Activated naive CD4-positive, alpha-beta T cell treated with anti-CD3 and anti-CD28 coated beads for 36 hours (primary cell): ENCODE measurements around the gene CDKN3. TPM values are rescaled to one million over a fixed set of nuclear protein-coding genes. Genes with fewer than 3 reads are reported as not detected.
A peak's percentile ranks its signal among the peaks of the same experiment; 100 is the strongest.
"Not testable (repeated sequence)": the region's sequence is repeated elsewhere in the genome, so short reads cannot be mapped to it uniquely, and the experiment has no call there.

Experiments
- CTCF ChIA-PET: fragments of 350-600 bp; sonication (Branson Sonifier 250); formaldehyde crosslinking; loops from one replicate; lab custom pipeline; 2021; ENCODE audit warnings: antibody characterized with exemption; lab: Charles Lee
- DNase-seq: peaks from one replicate; pipeline ENCODE4 v3.0.0-alpha.2; 2020
- H3K27ac Mint-ChIP-seq: one replicate; pipeline ENCODE4 v1.8.0; 2021; ENCODE audit warnings: mild to moderate bottlenecking, mixed read lengths
- H3K27me3 Mint-ChIP-seq: one replicate; pipeline ENCODE4 v1.8.0; 2021; ENCODE audit warnings: low read depth, mixed read lengths
- H3K36me3 Mint-ChIP-seq: one replicate; pipeline ENCODE4 v1.8.0; 2021; ENCODE audit warnings: low read depth, mixed read lengths
- H3K4me1 Mint-ChIP-seq: one replicate; pipeline ENCODE4 v1.8.0; 2021; ENCODE audit warnings: low read depth, mixed read lengths
- H3K4me3 Mint-ChIP-seq: one replicate; pipeline ENCODE4 v1.8.0; 2021; ENCODE audit warnings: mild to moderate bottlenecking, moderate library complexity, mixed read lengths
- H3K9me3 Mint-ChIP-seq: one replicate; pipeline ENCODE4 v1.8.0; 2021; ENCODE audit warnings: mixed read lengths
- intact Hi-C: fragments of 100-400 bp; cut with micrococcal nuclease; formaldehyde crosslinking; loops from one replicate; pipeline ENCODE4 v1.15.1; 2023
- total RNA-seq, 2 experiments: library from RNA; stranded (reverse); gene quantifications; one replicate each; pipeline ENCODE4 v1.2.3, GENCODE V29; 2021

CDKN3 gene
- total RNA-seq, 2 experiments from 2014 or later, result 96.5 to 101 TPM

DNA sequence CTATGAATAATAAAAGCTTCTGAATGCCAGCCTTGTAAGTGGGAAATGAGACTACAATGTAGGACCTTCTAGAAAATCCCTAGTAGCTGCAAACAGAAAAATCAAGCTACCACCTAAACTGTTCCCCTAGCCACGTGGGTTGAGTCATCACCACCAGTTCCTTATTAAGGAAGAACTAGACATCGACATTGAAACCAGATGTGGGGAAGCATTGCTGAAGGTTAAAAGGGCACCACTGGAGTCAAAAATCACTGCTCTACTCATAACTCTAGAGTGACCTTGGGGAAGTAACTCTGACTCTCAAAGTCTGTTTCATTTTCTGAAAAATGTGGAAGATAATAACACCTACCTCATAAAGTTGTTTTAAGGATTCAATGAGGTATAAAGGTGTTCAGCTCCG lies 53.7 kb downstream of the CDKN3 start:
- peak; percentile 19 for DNase-seq
- peaks cover 4% of the 10 kb centered on the region for H3K4me1 Mint-ChIP-seq
- CTCF ChIA-PET, result interaction anchor here (1.2 to 1.3 kb wide), 2 partner anchors 22 to 57 kb away, joined by 3 read pairs; no protein-coding TSS in a partner anchor
- no peak overlapping the region for H3K27ac Mint-ChIP-seq
- H3K36me3 Mint-ChIP-seq, result no peaks in the 10 kb centered on the region
- H3K9me3 Mint-ChIP-seq, result no peaks in the 10 kb centered on the region
- intact Hi-C loops, result no loop called here
- H3K27me3 Mint-ChIP-seq, result no peaks in the 10 kb centered on the region
- no peak overlapping the region for H3K4me3 Mint-ChIP-seq

DNA sequence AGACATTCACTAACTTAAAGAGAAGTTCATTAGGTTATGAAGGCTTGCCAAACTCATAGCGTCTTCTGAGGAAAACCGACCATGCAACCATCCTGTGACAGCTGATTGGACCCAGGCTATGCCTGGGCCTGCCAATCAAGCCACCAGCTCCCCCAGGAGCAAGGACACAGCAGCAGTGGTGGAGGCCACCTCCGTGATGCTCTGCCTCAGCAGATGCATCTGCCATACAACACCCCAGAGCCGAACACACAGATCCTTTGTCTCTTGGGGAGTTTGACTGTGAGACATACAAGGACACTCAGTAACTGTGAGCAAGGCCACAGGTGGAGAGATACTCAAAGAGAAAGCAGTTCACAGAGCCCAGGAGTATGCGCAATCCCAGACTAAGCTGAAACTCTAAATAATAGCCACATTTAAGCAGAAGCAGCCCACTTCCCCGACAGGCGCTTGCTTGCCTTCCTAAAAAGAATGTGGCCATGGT lies 54.4 kb downstream of the CDKN3 start:
- Mint-ChIP-seq H3K36me3 (no peaks in the 10 kb centered on the region), H3K27ac (no peak overlapping the region), H3K4me1 (peaks cover 4% of the 10 kb centered on the region), H3K9me3 (no peaks in the 10 kb centered on the region), H3K4me3 (no peak overlapping the region), H3K27me3 (no peaks in the 10 kb centered on the region)
- CTCF ChIA-PET, result interaction anchor here (1.3 kb wide), 1 partner anchor 22 kb away, joined by 3 read pairs; no protein-coding TSS in a partner anchor
- intact Hi-C loops, result no loop called here
- no peak for DNase-seq

DNA sequence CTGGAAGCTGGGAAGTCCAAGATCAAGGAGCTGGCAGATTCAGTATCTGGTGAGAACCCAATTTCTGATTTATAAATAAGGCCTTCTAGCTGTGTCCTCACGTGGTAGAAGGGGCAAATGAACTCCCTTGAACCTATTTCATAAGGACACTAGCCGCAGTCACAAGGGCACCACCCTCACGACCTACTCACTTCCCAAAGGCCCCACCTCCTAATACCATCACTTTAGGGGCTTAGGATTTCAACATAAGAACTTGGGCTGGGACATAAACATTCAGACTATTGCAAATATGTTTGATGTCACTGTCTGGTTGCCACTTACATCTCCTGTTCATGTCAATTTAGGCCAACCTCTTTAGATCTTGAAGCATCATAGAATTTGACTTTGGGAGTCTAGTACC lies 55.2 kb downstream of the CDKN3 start:
- Mint-ChIP-seq H3K36me3 (no peaks in the 10 kb centered on the region), H3K27me3 (no peaks in the 10 kb centered on the region), H3K4me1 (peaks cover 4% of the 10 kb centered on the region), H3K9me3 (no peaks in the 10 kb centered on the region), H3K4me3 (no peak overlapping the region), H3K27ac (no peak overlapping the region)
- CTCF ChIA-PET, result interaction anchor here (0.7 kb wide), 1 partner anchor 82 kb away, joined by 5 read pairs; no protein-coding TSS in a partner anchor
- intact Hi-C loops, result no loop called here
- no peak for DNase-seq

DNA sequence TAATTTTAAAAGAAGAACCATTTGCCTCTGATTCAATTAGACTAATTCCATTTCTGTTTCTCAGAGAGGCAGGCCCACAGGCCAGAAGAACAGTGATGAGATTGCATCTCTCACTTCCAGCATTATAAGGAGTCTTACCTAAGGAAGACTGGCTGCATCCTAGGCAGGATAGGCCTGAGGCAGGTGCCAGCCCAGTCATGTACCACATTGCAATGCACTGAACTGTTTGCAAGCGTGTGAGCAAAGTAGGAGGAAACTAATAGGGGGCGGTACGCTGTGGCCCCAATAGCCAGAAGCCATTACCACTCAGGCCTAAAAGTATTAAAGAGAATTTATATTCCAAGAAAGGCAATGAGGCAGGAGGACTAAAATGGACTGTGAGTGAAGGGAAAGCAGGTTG lies 56.4 kb downstream of the CDKN3 start:
- no peaks in the 10 kb centered on the region for H3K36me3 Mint-ChIP-seq
- no peak overlapping the region for H3K27ac Mint-ChIP-seq
- CTCF ChIA-PET, result no interaction called here
- no peak overlapping the region for H3K4me3 Mint-ChIP-seq
- DNase-seq, result no peak
- H3K27me3 Mint-ChIP-seq, result no peaks in the 10 kb centered on the region
- H3K9me3 Mint-ChIP-seq, result no peaks in the 10 kb centered on the region
- intact Hi-C loops, result no loop called here
- H3K4me1 Mint-ChIP-seq, result peaks cover 4% of the 10 kb centered on the region

DNA sequence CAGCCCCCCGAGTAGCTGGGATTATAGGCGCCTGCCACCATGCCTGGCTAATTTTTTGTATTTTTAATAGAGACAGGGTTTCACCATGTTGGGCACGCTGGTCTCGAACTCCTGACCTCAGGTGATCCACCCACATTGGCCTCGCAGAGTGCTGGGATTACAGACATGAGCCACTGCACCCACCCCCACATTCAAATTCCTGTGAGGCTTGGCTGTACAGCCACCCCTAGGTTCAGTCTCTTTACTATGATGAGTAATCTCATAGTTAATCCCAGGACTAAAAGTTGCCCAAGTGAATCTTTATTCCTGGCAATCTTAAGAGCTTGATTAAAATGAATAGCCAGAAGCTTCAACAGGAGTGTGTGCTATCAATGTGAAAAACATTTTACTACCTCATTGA lies 57.2 kb downstream of the CDKN3 start:
- H3K27ac Mint-ChIP-seq, DNase-seq, H3K36me3 Mint-ChIP-seq, intact Hi-C loops, H3K9me3 Mint-ChIP-seq, H3K4me1 Mint-ChIP-seq, H3K4me3 Mint-ChIP-seq, H3K27me3 Mint-ChIP-seq: not testable (repeated sequence)
- CTCF ChIA-PET, result interaction anchor here (1.1 kb wide), 2 partner anchors 12 kb away, joined by 3 to 5 read pairs; no protein-coding TSS in a partner anchor

DNA sequence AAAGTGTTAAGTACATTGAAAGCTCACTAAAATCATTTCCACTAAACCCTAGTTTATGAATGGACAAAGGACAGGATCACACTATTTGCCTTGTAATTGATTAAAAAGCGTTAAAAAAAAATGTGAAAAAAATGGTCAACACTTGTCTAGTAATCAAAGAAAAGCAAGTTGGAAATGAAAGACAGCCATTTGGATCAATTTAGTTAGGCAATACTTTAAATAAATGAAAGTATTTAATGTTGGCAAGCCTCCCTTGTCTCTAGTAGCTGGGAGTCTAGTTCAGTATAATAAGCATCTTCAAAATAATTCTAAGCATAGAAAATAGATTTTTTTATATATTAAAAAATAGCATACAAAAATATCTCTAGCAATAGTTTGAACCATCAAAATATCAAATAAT lies 58.6 kb downstream of the CDKN3 start:
- H3K9me3 Mint-ChIP-seq, result peaks cover 4% of the 10 kb centered on the region
- H3K4me3 Mint-ChIP-seq, result no peak overlapping the region
- H3K27ac Mint-ChIP-seq, result no peak overlapping the region
- H3K27me3 Mint-ChIP-seq, result no peaks in the 10 kb centered on the region
- DNase-seq, result no peak
- CTCF ChIA-PET, result interaction anchor here (1.1 kb wide), 1 partner anchor 11 kb away, joined by 5 read pairs; no protein-coding TSS in a partner anchor
- peaks cover 4% of the 10 kb centered on the region for H3K4me1 Mint-ChIP-seq
- no peaks in the 10 kb centered on the region for H3K36me3 Mint-ChIP-seq
- intact Hi-C loops, result no loop called here

DNA sequence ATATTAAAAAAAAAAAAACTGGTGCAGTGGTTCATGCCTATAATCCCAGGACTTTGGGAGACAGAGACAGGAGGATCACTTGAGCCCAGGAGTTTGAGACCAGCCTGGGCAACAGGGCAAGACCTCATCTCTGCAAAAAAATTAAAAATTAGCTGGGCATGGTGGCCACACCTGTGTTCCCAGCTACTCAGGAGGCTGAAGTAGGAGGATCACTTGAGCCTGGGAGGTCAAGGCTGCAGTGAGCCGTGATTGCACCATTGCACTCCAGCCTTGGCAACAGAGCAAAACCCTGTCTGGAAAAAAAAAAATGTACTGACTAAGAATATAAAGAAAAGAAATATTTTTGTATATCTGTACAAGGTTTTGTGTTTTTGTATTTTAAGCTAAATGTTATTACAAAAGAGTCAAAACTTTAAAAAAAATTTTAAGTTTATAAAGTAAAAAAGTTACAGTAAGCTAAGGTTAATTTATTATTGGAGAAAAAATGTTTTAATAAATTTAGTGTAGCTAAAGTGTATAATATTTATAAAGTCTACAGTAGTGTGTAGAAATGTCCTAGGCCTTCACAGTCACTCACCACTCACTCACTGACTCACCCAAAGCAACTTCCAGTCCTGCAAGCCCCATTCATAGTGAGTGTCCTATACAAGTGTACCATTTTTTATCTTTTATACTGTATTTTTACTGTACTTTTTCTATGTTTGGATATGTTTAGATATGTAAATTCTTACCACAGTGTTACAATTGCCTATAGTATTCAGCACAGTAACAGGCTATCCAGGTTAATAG lies 60.2 kb downstream of the CDKN3 start:
- H3K4me3 Mint-ChIP-seq, H3K27ac Mint-ChIP-seq, intact Hi-C loops, H3K9me3 Mint-ChIP-seq, H3K4me1 Mint-ChIP-seq, DNase-seq, H3K36me3 Mint-ChIP-seq, H3K27me3 Mint-ChIP-seq: not testable (repeated sequence)
- CTCF ChIA-PET, result interaction anchor here (0.7 kb wide), 2 partner anchors 14 to 27 kb away, joined by 3 read pairs; no protein-coding TSS in a partner anchor

DNA sequence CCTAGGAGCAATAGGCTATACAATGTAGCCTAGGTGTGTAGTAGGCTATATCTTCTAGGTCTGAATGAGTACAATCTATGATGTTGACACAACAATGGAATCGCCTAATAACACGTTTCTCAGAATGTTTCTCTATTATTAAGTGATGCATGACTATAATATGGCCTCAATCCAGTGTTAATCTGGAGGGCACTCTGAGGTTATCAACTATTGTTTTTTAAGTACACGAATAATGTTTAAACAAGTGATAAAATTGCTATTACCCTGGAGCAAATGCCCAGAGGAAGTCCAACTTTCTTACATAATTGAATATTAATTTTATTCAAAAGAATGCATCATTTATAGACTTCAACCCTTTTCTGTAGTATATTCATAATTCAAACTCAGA lies 60.8 kb downstream of the CDKN3 start:
- no peak for DNase-seq
- Mint-ChIP-seq H3K9me3 (peaks cover 4% of the 10 kb centered on the region), H3K4me3 (no peak overlapping the region), H3K27me3 (no peaks in the 10 kb centered on the region), H3K27ac (no peak overlapping the region), H3K4me1 (peaks cover 4% of the 10 kb centered on the region), H3K36me3 (no peaks in the 10 kb centered on the region)
- CTCF ChIA-PET, result no interaction called here
- intact Hi-C loops, result no loop called here

DNA sequence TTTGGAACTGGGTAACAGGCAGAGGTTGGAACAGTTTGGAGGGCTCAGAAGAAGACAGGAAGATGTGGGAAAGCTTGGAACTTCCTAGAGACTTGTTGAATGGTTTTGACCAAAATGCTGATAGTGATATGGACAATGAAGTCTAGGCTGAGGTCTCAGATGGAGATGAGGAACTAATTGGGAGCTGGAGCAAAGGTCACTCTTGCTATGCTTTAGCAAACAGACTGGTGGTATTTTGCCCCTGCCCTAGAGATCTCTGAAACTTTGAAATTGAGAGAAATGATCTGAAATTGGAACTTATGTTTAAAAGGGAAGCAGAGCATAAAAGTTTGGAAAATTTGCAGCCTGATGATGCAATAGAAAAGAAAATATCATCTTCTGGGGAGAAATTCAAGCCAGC lies 61.7 kb downstream of the CDKN3 start:
- H3K4me3 Mint-ChIP-seq, DNase-seq, H3K27me3 Mint-ChIP-seq, CTCF ChIA-PET, intact Hi-C loops, H3K9me3 Mint-ChIP-seq, H3K36me3 Mint-ChIP-seq, H3K4me1 Mint-ChIP-seq, H3K27ac Mint-ChIP-seq: not testable (repeated sequence)

DNA sequence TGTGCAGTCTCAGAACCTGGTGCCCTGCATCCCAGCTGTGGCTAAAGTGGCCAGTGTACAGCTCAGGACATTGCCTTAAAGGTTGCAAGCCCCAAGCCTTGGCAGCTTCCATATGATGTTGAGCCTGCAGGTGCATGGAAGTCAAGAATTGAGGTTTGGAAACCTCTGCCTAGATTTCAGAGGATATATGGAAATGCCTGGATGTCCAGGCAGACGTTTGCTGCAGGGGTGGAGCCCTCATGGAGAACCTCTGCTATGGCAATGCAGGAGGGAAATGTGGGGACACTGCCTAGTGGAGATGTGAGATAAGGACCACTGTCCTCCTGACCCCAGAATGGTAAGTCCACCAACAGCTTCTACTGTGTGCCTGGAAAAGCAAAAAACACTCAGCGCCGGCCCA lies 62.3 kb downstream of the CDKN3 start:
- H3K27me3 Mint-ChIP-seq, result no peaks in the 10 kb centered on the region
- H3K4me1 Mint-ChIP-seq, result peaks cover 7% of the 10 kb centered on the region
- H3K36me3 Mint-ChIP-seq, result no peaks in the 10 kb centered on the region
- no peak overlapping the region for H3K27ac Mint-ChIP-seq
- no peak overlapping the region for H3K4me3 Mint-ChIP-seq
- CTCF ChIA-PET, result no interaction called here
- intact Hi-C loops, result no loop called here
- DNase-seq, result no peak
- H3K9me3 Mint-ChIP-seq, result peaks cover 4% of the 10 kb centered on the region

DNA sequence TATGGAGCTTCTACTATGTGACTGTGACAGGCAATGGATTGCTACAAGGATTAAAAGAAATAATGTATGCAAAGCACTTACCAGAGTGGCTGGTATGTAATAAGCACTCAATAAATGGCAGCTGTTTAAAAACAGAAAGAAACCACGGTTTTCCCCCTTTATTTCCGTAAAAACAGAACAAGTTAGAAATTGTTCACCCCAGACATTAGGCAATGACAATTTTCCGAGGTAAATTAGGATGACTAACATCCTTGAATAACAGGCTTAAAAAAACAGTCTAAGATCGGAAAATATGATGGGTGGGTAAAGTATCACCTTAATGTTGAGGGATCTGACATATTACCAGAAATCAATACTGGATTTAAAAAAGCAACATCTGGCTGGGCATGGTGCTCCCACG lies 65.2 kb downstream of the CDKN3 start:
- Mint-ChIP-seq H3K4me3 (no peak overlapping the region), H3K36me3 (no peaks in the 10 kb centered on the region), H3K27me3 (no peaks in the 10 kb centered on the region), H3K9me3 (peaks cover 4% of the 10 kb centered on the region), H3K27ac (no peak overlapping the region), H3K4me1 (peaks cover 7% of the 10 kb centered on the region)
- CTCF ChIA-PET, result interaction anchor here (0.7 kb wide), 1 partner anchor 65 kb away, joined by 3 read pairs; no protein-coding TSS in a partner anchor
- intact Hi-C loops, result no loop called here
- DNase-seq, result no peak

DNA sequence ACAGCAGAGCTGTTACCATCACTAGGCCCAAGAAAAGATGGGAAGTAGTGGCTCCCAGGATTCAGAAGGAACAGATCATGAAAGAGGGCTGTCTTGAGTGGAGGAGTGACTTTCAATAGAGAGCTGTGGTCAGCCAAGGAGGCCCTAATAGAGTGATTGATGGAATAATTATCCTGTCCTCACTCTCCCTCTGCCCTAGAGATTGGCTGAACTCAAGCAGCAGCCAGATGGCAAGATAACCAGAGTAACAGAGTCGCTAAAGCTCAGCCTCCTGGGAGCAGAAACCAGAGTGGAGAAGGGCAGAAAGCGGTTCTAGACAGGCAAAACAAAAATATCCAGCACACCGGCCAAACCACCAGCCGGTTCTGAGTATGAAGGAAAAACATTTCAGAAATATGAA lies 68.8 kb downstream of the CDKN3 start:
- Mint-ChIP-seq H3K27me3 (no peaks in the 10 kb centered on the region), H3K4me1 (peaks cover 7% of the 10 kb centered on the region), H3K9me3 (peaks cover 9% of the 10 kb centered on the region), H3K36me3 (peaks cover 12% of the 10 kb centered on the region), H3K4me3 (no peak overlapping the region), H3K27ac (no peak overlapping the region)
- intact Hi-C loops, result no loop called here
- CTCF ChIA-PET, result interaction anchor here (0.7 to 1.0 kb wide), 2 partner anchors 11 to 24 kb away, joined by 5 read pairs; no protein-coding TSS in a partner anchor
- no peak for DNase-seq

DNA sequence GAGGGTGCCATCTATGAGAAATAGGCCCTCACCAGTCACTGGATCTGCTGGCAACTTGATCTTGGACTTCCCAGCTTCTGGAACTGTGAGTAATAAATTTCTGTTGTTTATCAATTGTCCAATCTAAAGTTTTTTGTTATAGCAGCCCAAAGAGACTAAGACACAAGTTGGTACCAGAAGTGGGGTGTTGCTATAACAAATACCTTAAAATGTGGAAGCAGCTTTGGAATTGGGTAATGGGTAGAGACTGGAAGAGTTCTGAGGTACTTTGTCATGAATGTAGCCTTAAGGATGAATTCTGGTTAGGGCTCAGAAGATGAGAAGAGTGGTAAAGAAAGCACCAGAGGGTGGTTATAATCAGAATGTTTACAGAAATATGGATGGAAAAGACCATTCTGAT lies 70.5 kb downstream of the CDKN3 start:
- intact Hi-C loops, result no loop called here
- H3K27ac Mint-ChIP-seq, result no peak overlapping the region
- peaks cover 3% of the 10 kb centered on the region for H3K4me1 Mint-ChIP-seq
- H3K36me3 Mint-ChIP-seq, result peaks cover 15% of the 10 kb centered on the region
- no peaks in the 10 kb centered on the region for H3K27me3 Mint-ChIP-seq
- no peak for DNase-seq
- peaks cover 9% of the 10 kb centered on the region for H3K9me3 Mint-ChIP-seq
- CTCF ChIA-PET, result no interaction called here
- no peak overlapping the region for H3K4me3 Mint-ChIP-seq
